ENCODE data around the gene PPARG. TPM values are rescaled to one million over a fixed set of nuclear protein-coding genes. Genes with fewer than 3 reads are reported as not detected.

Gene PPARG
- total and polyA plus RNA-seq, 2 donors (not counting 3 experiments of a cell fraction or from before 2014, with no cell fraction given), result 0.15 to 1.3 TPM

- TF ChIP-seq MAX (IDR thresholded peaks at IDR 0.05; ENCODE audit: insufficient read depth, insufficient read length) (no peak), FOS (IDR thresholded peaks at IDR 0.05; ENCODE audit: borderline replicate concordance, insufficient read depth, low read length) (no peak)
- TF ChIP-seq, protein P1, sequence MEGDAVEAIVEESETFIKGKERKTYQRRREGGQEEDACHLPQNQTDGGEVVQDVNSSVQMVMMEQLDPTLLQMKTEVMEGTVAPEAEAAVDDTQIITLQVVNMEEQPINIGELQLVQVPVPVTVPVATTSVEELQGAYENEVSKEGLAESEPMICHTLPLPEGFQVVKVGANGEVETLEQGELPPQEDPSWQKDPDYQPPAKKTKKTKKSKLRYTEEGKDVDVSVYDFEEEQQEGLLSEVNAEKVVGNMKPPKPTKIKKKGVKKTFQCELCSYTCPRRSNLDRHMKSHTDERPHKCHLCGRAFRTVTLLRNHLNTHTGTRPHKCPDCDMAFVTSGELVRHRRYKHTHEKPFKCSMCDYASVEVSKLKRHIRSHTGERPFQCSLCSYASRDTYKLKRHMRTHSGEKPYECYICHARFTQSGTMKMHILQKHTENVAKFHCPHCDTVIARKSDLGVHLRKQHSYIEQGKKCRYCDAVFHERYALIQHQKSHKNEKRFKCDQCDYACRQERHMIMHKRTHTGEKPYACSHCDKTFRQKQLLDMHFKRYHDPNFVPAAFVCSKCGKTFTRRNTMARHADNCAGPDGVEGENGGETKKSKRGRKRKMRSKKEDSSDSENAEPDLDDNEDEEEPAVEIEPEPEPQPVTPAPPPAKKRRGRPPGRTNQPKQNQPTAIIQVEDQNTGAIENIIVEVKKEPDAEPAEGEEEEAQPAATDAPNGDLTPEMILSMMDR (IDR thresholded peaks at IDR 0.05; ENCODE audit: extremely low read depth in 1 of 2, insufficient read depth in 1 of 2, low read depth in 1 of 2, low read length in 2 of 2), result no peak
- Histone ChIP-seq H3K4me3 (replicated peaks in 1 of 3; ENCODE audit: insufficient read depth in 1 of 3, low read depth in 1 of 3, low read length in 3 of 3) (no peak overlapping the region), H3K9me3 (replicated peaks; ENCODE audit: control insufficient read depth, insufficient read depth, low read length) (no peaks in the 10 kb centered on the region), H4K20me1 (replicated peaks; ENCODE audit: control insufficient read depth, extremely low read depth, insufficient read depth, low read length) (no peaks in the 10 kb centered on the region), H3K9me1 (replicated peaks; ENCODE audit: control insufficient read depth, extremely low read depth, insufficient read depth, low read length) (no peaks in the 10 kb centered on the region), H3K9ac (replicated peaks; ENCODE audit: extremely low read depth, insufficient read depth, low read length) (no peak overlapping the region), H3K27ac (ENCODE audit: insufficient read depth, low read depth, low read length) (no peak overlapping the region), H2AFZ (ENCODE audit: low read depth, low read length) (no peak overlapping the region), H3K4me2 (ENCODE audit: insufficient read depth, low read length) (no peak overlapping the region), H3K79me2 (ENCODE audit: control insufficient read depth, insufficient read depth, low read length) (no peaks in the 10 kb centered on the region), H3K4me1 (ENCODE audit: control insufficient read depth, extremely low read depth, insufficient read depth, low read length) (peaks cover 1% of the 10 kb centered on the region), H3K36me3 (ENCODE audit: control insufficient read depth in 2 of 2, extremely low read depth in 1 of 2, insufficient read depth in 2 of 2, low read length in 2 of 2) (no peaks in the 10 kb centered on the region), H3K27me3 (ENCODE audit: control insufficient read depth in 2 of 2, insufficient read depth in 2 of 2, low read length in 2 of 2) (no peaks in the 10 kb centered on the region)
- CTCF ChIA-PET, result interaction anchor here (1.3 to 4.4 kb wide), 2 partner anchors 12 to 17 kb away, joined by 4 to 16 read pairs; partner anchors contain the start of gene TSEN2
- DNase-seq (ENCODE audit: low read depth, low spot score) (no peak), FAIRE-seq (no peak)
- dilution Hi-C loops (cut with MboI; ENCODE audit: extremely low pct_ligation_motif_present, low sequenced_read_pairs) (loop anchor here (10.0 kb wide), 1 partner anchor 323 kb away; no protein-coding TSS in a partner anchor), intact Hi-C loops (cut with micrococcal nuclease) (no loop called here)
- BruUV-seq (replicated peaks), result no TSS peak
- POLR2A ChIA-PET, result no interaction called here
These were observed 178.9 kb downstream of the PPARG start for GRCh38 chr3:12467746-12468145.

DNA sequence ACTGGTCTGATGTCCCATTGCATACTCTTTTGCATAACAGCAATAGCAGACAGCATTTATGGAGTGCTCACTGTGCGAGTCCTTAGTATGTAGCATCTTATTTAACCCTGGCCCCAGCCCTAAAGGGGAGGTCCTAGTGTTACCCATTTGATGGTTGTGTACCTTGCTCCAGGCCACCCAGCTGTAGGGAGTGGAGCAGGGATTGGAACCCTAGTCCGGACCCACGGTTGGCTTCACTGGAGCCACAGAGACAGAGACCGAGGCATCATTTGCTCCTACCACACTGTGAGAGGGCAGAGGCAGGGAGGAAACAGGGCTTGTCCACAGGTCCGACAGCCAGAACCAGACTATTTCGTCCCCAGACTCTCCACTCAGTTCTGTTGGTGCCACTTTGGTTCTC is 179.4 kb downstream of the PPARG start:
- no peak overlapping the region for H3K4me3 ChIP-seq (replicated peaks in 1 of 3; ENCODE audit: insufficient read depth in 1 of 3, low read depth in 1 of 3, low read length in 3 of 3)
- no peak overlapping the region for H2AFZ ChIP-seq (ENCODE audit: low read depth, low read length)
- dilution Hi-C loops (cut with MboI; ENCODE audit: extremely low pct_ligation_motif_present, low sequenced_read_pairs), result loop anchor here (10.0 kb wide), 1 partner anchor 323 kb away; no protein-coding TSS in a partner anchor
- intact Hi-C loops (cut with micrococcal nuclease), result no loop called here
- BruUV-seq (replicated peaks), result no TSS peak
- DNase-seq (ENCODE audit: low read depth, low spot score), result no peak
- POLR2A ChIA-PET, result no interaction called here
- H3K9me3 ChIP-seq (replicated peaks; ENCODE audit: control insufficient read depth, insufficient read depth, low read length), result no peaks in the 10 kb centered on the region
- H3K27me3 ChIP-seq (ENCODE audit: control insufficient read depth in 2 of 2, insufficient read depth in 2 of 2, low read length in 2 of 2), result no peaks in the 10 kb centered on the region
- no peaks in the 10 kb centered on the region for H3K4me1 ChIP-seq (ENCODE audit: control insufficient read depth, extremely low read depth, insufficient read depth, low read length)
- no peak for TF ChIP-seq JUN (IDR thresholded peaks at IDR 0.05; ENCODE audit: borderline replicate concordance, insufficient read depth, insufficient read length, low read depth)
- no peak for TF ChIP-seq EZH2 (IDR thresholded peaks at IDR 0.05; ENCODE audit: borderline replicate concordance, low read depth, low read length, severe bottlenecking)
- no peak for TF ChIP-seq MAX (IDR thresholded peaks at IDR 0.05; ENCODE audit: insufficient read depth, insufficient read length)
- TF ChIP-seq MYC (IDR thresholded peaks at IDR 0.05; ENCODE audit: low read depth, low read length), result no peak
- TF ChIP-seq FOS (IDR thresholded peaks at IDR 0.05; ENCODE audit: borderline replicate concordance, insufficient read depth, low read length), result no peak
- H3K9me1 ChIP-seq (replicated peaks; ENCODE audit: control insufficient read depth, extremely low read depth, insufficient read depth, low read length), result no peaks in the 10 kb centered on the region
- CTCF ChIA-PET, result interaction anchor here (0.7 to 4.4 kb wide), 4 partner anchors 9 to 290 kb away, joined by 3 to 16 read pairs (median 4); partner anchors contain the start of gene TSEN2
- H3K4me2 ChIP-seq (ENCODE audit: insufficient read depth, low read length), result no peak overlapping the region
- no peak overlapping the region for H3K9ac ChIP-seq (replicated peaks; ENCODE audit: extremely low read depth, insufficient read depth, low read length)
- no peaks in the 10 kb centered on the region for H4K20me1 ChIP-seq (replicated peaks; ENCODE audit: control insufficient read depth, extremely low read depth, insufficient read depth, low read length)
- no peaks in the 10 kb centered on the region for H3K79me2 ChIP-seq (ENCODE audit: control insufficient read depth, insufficient read depth, low read length)
- FAIRE-seq, result no peak
- H3K27ac ChIP-seq (ENCODE audit: insufficient read depth, low read depth, low read length), result no peak overlapping the region
- H3K36me3 ChIP-seq (ENCODE audit: control insufficient read depth in 2 of 2, extremely low read depth in 1 of 2, insufficient read depth in 2 of 2, low read length in 2 of 2), result no peaks in the 10 kb centered on the region

Measured in endothelial cell of umbilical vein (primary cell).